Measurements from ENCODE around the gene MTERF4.

Gene MTERF4

GRCh38 chr2:241128266-241128665 is 26.2 kb upstream of the MTERF4 start:
- TF ChIP-seq, protein P1, sequence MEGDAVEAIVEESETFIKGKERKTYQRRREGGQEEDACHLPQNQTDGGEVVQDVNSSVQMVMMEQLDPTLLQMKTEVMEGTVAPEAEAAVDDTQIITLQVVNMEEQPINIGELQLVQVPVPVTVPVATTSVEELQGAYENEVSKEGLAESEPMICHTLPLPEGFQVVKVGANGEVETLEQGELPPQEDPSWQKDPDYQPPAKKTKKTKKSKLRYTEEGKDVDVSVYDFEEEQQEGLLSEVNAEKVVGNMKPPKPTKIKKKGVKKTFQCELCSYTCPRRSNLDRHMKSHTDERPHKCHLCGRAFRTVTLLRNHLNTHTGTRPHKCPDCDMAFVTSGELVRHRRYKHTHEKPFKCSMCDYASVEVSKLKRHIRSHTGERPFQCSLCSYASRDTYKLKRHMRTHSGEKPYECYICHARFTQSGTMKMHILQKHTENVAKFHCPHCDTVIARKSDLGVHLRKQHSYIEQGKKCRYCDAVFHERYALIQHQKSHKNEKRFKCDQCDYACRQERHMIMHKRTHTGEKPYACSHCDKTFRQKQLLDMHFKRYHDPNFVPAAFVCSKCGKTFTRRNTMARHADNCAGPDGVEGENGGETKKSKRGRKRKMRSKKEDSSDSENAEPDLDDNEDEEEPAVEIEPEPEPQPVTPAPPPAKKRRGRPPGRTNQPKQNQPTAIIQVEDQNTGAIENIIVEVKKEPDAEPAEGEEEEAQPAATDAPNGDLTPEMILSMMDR (IDR thresholded peaks at IDR 0.05; ENCODE audit: low read depth, low read length, missing control alignments): no peak
- no peak overlapping the region for H3K4me3 ChIP-seq (ENCODE audit: low read depth, low read length)

DNA sequence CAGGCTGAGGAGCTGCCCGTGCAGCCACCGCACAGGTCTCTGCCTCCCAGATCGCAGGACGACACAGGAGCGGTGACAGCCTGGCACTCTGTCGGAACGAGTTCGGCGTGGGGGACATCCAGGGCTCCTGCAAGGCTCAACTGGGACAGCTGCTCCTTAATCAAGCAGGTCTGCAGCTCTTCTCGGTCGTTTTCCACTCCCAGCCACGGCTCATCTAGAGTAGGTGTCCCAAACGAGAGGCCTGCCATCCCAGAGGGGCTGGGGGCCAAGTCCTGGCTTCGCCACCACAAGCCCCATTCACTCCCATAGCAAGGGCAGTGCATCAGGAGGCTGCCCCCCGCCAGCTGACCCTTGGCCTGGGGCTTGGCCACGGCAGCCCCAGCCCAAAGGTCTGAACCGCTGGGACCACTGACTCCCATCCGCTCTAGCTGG is 24.7 kb upstream of the MTERF4 start:
- H3K4me3 ChIP-seq (ENCODE audit: low read depth, low read length): no peak overlapping the region
- DNase-seq (ENCODE audit: low read depth): no peak
- TF ChIP-seq, protein P1 (IDR thresholded peaks at IDR 0.05; ENCODE audit: low read depth, low read length, missing control alignments): no peak

More at GRCh38 chr2:241128266-241128665, 26.2 kb upstream of the MTERF4 start:
- no peak for DNase-seq (ENCODE audit: low read depth)

GRCh38 chr2:241126201-241126611 is 24.1 kb upstream of the MTERF4 start:
- DNase-seq (ENCODE audit: low read depth): no peak
- TF ChIP-seq, protein P1 (IDR thresholded peaks at IDR 0.05; ENCODE audit: low read depth, low read length, missing control alignments): no peak

DNA sequence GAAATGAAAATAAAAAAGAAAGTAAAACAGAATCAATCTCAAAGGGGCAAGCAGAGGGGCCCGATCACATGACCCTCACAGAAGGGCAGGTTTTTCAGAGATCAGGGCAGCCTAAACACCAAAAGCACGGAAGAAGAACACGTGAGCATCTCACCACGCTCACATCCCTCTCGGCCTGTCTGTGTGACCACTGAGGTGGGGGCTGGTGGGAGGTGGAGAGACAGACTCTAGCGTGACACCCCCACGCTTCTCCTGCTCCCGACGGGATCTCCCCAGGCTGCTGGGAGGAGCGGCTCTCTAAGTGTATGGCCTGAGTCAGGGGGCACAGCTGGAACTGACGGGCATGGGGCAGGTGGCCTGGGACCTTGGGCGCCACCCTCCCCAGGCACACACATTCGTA is 23.5 kb upstream of the MTERF4 start:
- H3K4me3 ChIP-seq (ENCODE audit: low read depth, low read length): no peak overlapping the region; the same call in 1 of the 2 replicates
- TF ChIP-seq, protein P1 (IDR thresholded peaks at IDR 0.05; ENCODE audit: low read depth, low read length, missing control alignments): no peak
- no peak for DNase-seq (ENCODE audit: low read depth)

More at GRCh38 chr2:241126201-241126611, 24.1 kb upstream of the MTERF4 start:
- no peak overlapping the region for H3K4me3 ChIP-seq (ENCODE audit: low read depth, low read length)

DNA sequence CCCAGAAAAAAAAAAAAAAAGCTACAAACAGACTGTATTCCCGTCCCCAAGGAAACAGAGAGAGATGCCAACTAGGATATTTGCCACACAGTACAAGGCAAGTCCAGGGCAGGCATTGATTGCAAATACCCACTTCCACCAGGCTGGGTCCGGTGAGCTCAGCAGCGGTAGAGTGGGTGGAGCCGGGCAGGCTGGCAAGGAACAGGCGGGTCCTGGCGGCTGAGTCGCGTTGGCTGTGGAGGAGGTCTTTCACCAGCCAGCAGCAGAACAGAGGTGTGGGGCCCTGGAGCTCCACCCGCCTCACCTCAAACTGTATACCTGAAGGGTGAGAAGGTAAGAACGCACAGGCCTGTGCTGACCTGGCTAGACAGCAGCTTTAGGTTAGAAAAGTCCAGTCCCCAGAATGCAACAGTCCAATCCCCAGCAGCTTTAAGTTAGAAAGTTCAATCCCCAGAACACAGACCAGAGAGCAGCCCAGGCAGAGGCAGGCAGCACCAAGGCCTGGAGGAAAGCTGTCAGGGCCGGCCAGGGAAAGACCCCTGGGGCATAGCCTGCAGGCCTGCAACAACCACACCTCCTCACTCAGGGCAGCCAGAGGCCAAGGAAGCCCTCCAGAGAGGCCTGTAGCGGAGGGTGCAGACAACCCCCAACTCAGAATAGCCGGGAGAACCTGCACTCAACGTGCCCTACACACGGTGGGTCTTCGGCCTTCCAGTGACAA is 21.9 kb upstream of the MTERF4 start:
- no peak overlapping the region for H3K4me3 ChIP-seq (ENCODE audit: low read depth, low read length)
- TF ChIP-seq, protein P1 (IDR thresholded peaks at IDR 0.05; ENCODE audit: low read depth, low read length, missing control alignments): no peak
- DNase-seq (ENCODE audit: low read depth): no peak

DNA sequence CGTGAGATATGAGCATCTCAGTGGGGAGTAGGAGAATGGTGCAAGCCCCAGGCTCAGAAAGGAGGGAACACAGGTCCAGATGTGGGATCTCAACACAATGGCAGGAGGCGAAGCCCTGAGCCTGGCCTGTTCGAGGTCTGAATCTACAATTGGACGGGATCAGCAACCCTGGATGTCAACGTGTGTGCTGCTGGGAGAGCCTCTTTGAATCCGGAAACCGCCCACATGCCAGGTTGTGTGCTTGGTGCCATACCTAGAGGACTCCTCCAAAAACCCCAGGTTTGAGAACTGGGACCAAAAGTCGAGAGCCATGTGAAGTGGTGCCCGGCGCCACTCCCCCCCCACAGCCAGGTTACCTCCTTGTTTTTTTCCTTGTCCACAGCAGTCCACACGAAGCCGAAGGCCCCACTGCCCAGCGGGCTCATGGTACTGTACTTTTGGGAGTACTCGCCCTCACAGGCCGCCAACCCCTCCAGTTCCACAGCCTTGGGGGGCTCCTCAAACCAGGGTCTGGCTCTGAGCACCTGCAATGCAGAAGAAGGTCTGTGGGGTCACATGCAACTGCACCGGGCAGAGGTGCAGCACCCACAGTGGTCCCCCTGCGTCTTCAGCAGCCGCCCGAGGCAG is 20.4 kb upstream of the MTERF4 start:
- no peak for DNase-seq (ENCODE audit: low read depth)
- no peak overlapping the region for H3K4me3 ChIP-seq (ENCODE audit: low read depth, low read length)
- TF ChIP-seq, protein P1 (IDR thresholded peaks at IDR 0.05; ENCODE audit: low read depth, low read length, missing control alignments): no peak

Data from GM12864 (cell line).